NCI-H446 (cell line): ENCODE results near the gene MPZL1.

Source experiments
- DNase-seq, 2 experiments: peaks; one replicate each; lab custom pipeline; 2025; lab: John Stamatoyannopoulos, UW

MPZL1 gene

DNA sequence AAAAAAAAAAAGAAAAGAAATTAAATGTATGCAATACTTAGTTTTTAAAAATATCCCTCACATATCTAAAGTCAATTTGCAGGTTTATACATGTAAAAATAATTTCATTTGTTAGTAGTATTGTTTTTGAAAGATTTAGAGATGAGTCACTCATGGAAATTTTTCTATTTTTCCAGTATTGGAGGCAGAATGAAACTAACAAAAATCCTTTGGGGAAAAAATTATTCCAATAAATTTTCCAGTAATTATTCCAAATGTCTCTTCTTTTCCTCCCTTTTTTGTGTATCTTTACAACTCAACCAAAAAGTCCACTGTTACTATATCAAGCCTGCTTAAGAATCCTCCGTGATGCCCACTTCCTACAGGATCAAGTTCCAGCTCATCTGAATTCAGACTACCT is 29.9 kb downstream of the MPZL1 start:
- DNase-seq: no peak

DNA sequence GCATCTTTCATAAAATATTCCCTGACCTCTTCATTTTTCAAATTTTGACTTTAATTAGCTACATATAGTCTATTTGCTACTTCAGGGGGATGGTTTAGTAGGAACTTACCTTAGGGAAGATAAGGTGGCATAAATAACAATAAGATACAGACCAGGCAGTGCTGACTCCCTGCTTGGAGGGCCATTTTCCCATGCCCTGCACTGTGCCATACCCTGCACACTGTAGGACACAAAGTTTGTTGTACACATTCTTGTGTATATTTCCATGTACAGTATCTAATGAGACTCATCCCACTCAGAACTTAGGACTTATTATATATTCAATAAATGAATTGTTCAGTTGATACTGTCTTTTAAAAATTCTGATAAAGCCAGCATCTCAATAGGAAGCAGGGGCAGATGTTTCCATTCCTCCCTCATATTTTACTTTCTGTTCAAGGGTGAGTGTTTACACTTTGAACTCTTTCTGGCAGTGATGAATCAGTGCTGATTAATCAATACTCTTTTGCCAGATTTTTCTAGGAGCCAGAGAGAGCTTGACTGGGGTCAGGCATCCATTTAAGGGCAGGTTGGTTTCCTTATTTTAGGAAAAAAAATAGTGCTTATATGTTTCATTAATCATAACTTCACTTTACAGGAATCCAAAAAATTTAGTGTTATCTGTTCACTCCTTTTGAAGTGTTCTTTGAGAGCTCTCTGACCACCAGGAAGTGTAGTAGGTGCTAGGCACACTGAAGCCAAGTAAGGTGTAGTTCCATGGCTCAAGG is 30.6 kb downstream of the MPZL1 start:
- no peak for DNase-seq

DNA sequence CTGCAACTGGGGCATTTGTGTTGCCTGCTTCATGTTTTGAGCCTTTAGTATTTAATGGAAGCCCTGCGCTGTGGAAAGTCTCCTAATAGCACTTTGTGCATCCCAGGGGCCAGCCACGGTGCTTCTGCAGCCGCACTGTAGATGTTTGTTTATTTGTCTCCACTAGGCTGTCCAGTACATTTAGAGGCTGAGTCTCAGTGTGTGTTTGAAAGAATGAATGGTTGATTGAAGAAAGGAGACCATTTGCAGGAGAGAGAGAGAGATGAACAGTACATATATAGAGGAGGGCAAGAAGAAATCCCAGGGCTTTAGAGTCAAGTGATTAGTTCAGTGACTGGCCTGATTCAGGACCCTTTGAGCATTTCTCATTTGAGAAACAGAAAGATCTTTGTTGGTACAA is 33.9 kb downstream of the MPZL1 start:
- no peak for DNase-seq

DNA sequence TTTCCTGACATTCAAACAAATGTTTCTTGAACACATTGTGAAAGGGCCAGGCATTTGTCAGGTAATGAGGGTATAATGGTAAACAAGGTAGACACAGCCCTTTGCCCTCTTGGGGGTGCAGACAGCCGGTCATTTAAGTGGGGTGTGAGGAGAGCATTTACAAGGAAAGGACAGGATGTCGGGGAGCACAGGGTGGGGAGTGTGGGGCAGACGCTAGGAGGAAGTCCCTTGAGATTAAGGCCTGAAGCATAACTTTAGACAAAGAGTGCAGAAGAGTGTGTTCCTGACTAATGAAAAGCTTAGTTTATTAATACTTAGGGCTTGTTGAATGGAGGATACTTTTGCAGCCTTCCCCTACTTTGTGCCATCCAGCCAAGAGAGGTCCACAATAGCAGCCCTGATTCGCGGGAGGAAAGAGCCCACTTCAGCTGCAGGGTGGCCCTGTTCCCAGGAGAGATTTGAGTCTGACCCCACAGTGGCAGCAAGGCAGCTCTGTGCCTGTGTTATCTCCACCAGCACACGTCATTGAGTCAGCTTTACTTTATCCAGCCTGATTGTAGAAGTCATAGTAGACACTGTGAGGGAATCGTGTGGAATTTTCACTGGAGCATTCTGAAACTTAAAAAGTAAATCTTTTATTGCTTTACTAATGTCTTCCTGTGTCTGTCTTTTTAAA is 35.1 kb downstream of the MPZL1 start:
- no peak for DNase-seq

DNA sequence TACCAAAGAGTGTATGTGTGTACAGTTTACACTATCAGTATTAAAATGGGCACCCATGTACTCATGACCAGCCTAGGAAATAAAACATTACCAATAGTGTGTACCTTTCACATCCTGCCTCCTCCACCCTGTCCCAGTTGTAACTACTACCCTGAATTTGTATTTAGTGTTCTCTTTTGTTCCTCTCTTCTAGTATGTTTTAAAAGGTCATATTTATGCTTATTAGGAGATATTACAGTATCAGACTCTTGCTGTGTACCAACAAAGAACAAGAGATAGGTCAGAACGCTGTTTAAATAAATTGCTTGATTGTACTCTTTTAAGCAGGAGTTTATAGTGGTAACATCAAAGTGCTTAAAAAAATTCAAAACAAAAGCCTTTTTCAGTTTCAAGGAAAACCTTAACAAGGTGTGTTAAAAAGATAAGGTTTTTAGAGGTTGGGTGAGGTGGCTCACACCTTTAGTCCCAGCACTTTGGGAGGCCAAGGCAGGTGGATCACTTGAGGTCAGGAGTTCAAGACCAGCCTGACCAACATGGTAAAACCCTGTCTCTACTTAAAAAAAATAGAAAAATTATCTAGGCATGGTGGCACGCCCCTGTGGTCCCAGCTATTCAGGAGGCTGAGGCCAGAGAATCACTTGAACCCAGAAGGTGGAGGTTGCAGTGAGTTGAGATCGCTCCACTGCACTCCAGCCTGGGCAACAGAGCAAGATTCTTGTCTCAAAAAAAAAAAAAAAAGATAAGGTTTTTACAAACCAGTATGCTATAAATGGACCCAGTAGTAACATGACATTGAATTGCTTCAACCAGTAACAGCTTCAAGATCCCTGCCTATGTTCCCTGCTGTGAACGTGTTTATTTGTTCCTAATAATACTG is 35.9 kb downstream of the MPZL1 start:
- no peak for DNase-seq

DNA sequence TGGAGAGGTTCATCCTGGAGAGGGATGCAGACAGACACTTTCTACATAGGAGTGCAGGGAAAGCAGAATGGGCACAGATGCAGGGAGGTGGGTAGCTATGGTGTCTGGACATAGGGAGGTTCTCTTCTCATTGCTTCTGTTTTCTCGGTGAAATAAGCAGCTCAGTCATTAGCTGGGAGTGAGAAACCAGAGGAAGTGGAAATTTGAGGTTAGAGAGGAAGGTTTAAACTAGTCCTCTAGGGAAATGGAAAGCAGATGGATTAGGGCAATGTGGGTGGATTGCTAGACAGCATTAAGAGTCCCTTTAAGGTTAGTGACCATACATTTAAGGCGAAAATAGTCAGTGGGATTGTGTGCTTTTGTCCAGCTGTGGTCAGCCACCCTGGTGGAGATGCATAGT is 39.6 kb downstream of the MPZL1 start:
- DNase-seq: no peak

DNA sequence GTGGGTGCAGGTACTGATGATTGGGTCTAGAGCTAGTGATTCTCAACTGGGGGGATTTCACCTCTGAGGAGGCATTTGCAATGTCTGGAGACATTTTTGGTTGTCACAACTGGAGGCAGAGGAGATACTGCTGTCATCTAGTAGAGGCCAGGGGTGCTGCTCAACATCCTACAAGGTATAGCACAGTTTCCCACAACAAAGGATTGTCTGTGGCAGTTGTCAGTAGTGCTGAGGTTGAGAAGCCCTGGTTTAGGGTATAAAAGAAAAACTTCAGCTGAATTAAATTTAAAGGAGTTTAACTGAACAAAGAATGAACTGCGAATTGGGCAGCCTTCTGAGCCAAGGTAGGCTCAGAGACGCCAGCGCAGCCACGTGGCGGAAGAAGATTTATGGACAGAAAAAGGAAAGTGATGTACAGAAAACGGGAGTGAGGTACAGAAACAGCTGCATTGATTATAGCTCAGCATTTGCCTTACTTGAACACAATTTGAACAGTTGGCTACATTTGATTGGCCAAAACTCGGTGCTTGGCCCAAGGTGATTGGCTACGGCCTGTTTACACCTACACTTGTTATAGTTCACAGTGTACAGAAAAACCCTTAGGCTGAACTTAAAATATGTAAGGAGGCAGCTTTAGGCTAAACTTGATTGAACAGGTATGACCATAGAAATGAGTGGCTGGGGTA is 40.4 kb downstream of the MPZL1 start:
- no peak for DNase-seq

DNA sequence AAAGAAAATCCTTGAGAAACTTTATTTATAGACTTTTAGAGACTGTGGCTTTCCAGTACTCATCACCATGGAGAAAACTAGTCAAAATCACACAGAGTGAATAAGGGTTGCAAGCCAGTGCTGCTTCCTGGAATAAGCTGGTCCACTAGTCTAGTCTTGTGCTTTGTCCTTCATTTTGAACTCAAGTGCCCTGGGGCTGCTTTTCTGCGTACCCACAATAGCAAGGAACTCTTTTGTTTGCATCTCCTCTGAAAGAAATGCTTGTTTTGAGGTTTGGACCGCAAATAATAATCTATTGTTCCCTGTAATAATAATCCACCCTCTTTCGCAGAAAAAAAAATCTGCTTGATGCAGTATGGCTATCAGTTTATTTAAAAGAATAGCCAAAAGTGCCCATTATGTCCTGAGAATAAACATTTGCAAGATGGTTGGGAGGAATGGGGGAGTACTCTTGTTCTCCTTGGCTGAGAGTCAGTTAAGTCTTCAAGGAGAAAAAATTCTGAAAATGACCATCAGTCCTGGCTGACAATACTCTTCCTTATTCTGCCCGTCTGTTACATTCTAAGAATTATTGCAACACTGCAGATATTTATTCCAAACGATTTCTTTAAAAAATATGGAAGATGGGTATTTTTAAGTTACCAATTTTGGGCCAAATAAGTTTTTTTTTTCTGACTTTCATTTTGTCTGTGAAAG is 41.9 kb downstream of the MPZL1 start:
- no peak for DNase-seq

DNA sequence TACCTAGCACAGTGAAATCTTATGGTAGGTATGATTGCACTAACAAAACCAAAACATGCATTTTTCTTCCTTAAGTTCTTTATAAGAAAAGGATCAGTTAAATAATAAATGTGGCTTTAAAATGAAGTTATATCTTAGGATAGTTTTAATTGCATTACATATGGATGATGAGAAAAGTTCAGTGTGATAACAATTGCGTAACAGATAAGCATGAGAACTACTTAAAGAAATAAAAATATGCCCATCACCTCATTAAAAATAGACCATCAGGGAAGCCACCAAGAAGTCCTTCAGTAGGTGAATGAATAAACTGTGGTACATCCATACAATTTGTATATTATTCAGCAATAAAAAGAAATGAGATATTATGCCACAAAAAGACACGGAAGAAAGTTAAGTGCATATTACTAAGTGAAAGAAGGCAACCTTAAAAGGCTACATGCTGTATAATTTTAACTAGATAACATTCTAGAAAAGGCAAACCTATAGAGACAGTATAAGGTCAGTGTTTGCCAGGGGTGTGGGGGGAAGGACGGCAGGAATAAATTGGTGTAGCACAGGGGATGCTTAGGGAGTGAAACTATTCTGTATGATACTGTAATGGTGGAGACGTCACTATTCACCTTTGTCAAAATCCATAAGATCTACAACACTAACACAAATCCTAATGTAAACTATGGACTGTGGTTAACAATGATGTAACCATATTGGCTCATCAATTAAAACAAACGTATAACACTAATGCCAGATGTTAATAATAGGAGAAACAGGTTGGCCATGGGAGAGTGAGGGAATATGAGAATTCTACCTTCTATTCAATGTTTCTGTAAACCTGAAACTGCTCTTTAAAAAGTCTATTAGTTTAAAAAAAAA is 42.9 kb downstream of the MPZL1 start:
- DNase-seq: no peak

DNA sequence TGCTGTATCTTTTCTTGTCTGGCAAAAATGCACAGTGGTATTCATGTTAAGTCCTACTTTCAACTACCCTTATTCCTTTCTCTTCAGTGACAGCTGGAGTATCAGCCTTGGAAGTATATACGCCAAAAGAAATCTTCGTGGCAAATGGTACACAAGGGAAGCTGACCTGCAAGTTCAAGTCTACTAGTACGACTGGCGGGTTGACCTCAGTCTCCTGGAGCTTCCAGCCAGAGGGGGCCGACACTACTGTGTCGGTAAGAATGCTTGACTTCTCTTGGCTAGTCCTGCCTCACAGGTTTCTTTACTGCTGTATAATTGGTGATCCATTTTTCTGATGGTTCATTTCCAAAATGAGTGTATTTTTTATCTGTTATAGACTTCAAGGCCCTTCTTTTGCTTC is 43.7 kb downstream of the MPZL1 start:
- no peak for DNase-seq

DNA sequence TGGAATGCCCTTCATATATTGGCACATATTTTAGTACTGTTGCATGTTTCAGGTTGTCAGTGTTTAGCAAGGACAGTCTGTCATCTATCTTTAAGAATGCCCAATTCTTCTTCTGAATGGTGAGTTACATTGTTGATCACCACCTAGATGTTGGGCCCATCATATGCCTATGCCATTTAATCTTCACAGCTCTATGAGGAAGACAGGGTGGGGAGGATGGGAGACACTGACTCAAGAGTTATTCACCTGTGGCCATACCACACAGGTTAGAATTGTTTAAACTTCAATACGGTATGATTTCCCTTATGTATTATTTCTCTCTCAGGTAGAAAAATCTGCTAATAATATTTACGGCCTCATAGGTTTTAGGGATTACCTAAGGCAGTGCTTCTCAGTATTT is 44.8 kb downstream of the MPZL1 start:
- no peak for DNase-seq

DNA sequence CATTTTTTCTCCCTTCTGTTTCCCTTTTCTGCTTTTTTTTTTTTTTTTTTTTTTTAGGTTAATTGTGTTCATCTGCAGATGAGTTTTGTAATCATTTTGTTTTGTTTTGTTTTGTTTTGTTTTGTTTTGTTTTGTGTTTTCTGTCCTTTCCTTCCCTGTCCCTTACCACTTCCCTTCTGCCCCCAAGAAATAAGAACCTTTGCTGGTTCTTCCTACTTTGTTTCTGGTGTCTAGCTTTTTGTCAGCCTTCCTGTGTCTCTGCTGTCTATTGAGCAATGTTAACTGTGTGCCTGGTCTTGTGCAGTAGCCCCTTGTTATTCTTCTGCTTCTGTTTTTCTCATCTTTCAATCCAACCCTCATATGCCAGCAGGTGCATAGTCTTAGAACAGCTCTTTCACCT is 46.0 kb downstream of the MPZL1 start:
- DNase-seq: no peak

DNA sequence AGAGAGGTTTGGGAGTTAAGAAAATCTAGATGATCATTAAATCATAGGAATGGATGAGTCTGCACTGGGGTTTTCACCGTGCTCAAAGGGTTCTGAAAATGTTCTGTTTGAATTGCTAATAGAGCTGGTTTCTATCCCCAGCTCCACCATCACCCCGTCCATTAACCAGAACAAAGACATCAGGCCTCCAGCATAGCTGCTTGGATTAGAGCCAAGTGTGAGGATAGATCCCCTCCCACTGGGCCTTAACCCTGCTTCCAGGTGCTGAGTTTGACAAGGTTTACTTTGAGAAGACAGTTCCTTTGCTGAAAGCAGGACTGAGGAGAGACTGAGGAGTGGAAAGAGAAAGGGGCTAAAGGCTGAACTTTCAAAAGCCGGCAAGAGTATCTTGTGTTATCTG is 48.3 kb downstream of the MPZL1 start:
- no peak for DNase-seq

DNA sequence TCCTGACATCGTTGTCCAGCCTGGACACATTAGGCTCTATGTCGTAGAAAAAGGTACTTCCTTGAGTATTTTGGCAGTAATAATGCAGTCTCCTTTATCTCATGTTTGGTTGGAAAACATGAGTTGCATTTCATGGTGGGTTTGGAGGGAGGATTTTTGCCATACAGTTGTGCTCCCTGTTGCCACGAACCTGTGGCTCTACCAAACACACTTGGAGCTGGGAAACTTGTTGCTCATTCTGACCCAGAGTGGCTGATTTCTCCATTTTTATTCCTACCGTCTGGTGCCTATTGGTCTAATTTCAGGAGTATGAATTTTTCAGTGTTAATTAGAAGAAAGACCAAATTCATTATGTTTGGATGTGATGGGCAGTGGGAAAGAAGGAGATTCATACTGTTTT is 50.7 kb downstream of the MPZL1 start:
- DNase-seq: no peak

DNA sequence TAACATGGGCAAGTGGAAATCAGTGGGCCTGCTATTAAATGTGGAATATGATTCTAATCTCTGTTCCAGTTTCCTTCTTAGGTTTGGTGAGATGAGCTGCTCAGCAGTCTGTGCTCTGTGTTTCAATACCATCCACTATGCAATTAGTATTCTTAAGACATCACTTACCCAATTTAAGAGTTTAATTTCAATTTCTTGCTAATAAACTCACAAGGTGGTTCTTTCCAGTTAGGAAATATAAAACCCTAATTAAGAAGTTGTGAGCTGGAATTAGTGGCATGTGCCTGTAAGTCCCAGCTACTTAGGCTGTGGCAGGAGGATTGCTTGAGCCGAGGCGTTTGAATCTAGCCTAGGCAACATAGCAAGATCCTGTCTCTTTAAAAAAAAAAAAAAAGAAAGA is 51.7 kb downstream of the MPZL1 start:
- no peak for DNase-seq

DNA sequence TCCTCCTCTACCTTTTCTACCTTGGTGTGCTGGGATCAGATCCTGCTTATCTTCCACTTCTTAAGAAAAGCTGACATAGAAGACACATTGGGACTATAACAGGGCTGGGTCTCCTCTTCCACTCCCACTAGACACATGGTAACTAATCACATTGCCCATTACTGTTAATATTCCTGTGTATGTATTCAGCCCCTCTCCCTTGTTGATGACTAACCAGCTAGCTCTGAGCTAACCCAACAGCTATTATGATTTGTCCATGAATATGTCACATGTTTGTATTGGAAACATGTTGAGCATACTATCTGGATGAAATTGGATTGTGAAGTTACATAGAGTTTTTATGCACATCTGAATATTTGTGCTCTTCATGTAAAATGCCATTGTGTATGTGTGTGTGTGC is 52.9 kb downstream of the MPZL1 start:
- DNase-seq: no peak

DNA sequence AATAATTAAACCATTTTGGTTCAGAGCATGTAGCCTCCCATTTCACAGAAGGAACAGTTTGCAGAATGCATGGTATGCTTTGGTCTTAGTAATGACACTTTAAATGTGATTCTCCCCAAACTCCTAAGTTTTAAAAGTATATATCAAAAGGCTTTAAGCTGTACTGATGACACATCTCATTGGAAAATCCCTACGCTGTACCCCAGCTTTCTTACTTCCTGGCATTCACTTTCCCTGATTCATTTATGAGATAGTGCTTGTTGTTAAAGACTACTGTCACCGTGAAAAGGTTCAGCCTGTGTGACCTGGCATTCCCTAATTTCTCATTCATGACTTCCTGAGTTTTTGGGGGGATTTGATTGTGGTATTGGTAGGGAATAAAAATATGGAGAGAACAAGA is 53.4 kb downstream of the MPZL1 start:
- no peak for DNase-seq

DNA sequence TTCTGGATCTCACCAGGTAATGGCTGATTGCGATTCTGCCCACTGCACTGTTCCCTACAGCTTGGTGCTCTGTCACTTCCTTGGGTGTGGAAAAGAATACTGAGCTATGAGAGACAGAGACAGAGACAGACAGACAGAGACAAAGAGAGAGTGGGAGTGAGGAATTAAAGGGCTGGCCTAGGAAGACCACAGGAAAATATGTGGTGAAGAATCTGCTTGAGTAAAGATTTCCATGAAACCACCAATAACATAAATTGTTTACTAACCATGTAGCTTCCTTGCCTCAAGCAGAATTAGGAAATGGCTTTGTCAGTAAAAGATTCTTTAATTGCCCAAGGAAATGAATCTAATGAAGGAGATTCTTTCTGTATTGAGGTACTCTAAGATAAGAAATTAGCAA is 54.4 kb downstream of the MPZL1 start:
- DNase-seq: no peak

DNA sequence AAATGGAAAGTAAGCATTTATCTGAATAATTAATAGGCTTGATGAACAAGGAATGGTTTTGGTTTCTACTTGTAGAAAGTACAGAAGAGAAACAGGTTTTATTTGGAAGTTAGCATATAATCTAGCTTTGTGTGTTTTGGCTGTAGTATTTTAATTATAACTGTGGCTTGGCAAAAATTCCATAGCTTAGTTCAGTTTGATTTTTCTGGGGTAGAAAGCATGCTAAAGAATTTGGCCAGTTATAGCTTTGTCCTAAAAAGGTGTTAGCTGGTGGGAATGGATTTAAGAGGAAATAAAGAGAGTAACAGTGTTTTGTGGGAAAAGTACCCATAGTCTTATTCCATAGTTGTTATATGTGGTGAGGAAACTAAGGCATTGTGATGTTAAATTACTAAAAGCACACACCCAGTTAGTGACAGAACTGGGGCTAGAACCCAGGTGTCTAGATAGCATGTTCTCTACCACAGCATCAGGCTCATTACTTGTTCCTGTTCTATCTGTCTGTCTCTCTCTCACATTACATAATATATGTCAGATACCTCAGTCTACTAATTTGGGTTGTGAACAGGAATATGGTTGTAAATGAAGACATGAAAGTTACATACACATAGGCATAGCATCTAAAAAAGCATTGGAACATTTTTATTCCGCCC is 55.0 kb downstream of the MPZL1 start:
- DNase-seq: no peak

DNA sequence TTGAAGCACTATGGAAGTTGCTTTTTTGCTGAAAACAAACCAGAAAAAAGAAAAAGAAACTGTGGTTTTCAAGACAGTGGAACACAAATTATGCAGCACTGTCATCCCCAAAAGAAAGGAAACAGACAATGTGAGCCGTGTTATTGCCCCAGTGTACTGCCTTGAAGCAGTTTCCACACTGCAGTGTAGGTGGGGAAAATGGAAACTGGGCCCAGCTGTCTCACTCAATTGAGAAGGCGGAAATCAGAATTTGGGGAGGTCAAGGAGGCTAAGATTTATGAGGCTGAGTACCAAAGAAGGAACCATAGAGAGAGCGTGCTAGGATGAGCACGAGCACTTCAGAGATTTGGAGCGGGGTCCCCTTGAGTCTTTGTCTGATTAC is 55.5 kb downstream of the MPZL1 start:
- DNase-seq: no peak
